SK-N-SH treated with all-trans-retinoic acid at 6 μM for 48 hours (cell line): Measurements from ENCODE around the gene PAK2.

Experiments used
- CSDC2 ChIP-seq: fragments of 250-450 bp; sonication (Bioruptor Pico); IDR thresholded peaks from 2 replicates; pipeline ENCODE4 v1.5.0; 2020; ENCODE audit warnings: mild to moderate bottlenecking, moderate library complexity
- CSRNP3 ChIP-seq: fragments of 250-450 bp; sonication (Bioruptor Pico); IDR thresholded peaks from 2 replicates; pipeline ENCODE4 v1.5.1; 2021; ENCODE audit warnings: mild to moderate bottlenecking, moderate library complexity
- ESRRG ChIP-seq: fragments of 250-450 bp; sonication (Bioruptor Pico); IDR thresholded peaks from 2 replicates; pipeline ENCODE4 v1.6.1; 2021; ENCODE audit warnings: mild to moderate bottlenecking
- PATZ1 ChIP-seq: fragments of 250-450 bp; sonication (Bioruptor Pico); IDR thresholded peaks from 2 replicates; pipeline ENCODE4 v1.8.0; 2020; ENCODE audit warnings: mild to moderate bottlenecking, moderate library complexity, borderline replicate concordance
- POU6F1 ChIP-seq: fragments of 250-450 bp; sonication (Bioruptor Pico); IDR thresholded peaks from 2 replicates; pipeline ENCODE4 v1.8.0; 2021; ENCODE audit warnings: low read depth, mild to moderate bottlenecking, moderate library complexity, borderline replicate concordance
- TOX ChIP-seq: fragments of 250-450 bp; sonication (Bioruptor Pico); IDR thresholded peaks from 2 replicates; pipeline ENCODE4 v1.8.0; 2021; ENCODE audit warnings: mild to moderate bottlenecking, moderate library complexity, borderline replicate concordance
- ZC3H10 ChIP-seq: fragments of 250-450 bp; sonication (Bioruptor Pico); IDR thresholded peaks from 2 replicates; pipeline ENCODE4 v1.5.1; 2021; ENCODE audit warnings: mild to moderate bottlenecking, moderate library complexity
- ZFP3 ChIP-seq: fragments of 250-450 bp; sonication (Bioruptor Pico); IDR thresholded peaks from 2 replicates; pipeline ENCODE4 v1.5.0; 2020; ENCODE audit warnings: mild to moderate bottlenecking, moderate library complexity

GRCh38 chr3:196694941-196695848 is 44.5 kb upstream of the PAK2 start:
- TF ChIP-seq ZC3H10 (CRISPR knock-in tag) (no peak), PATZ1 (no peak), TOX (CRISPR knock-in tag) (no peak), POU6F1 (CRISPR knock-in tag) (no peak), CSRNP3 (CRISPR knock-in tag) (no peak), CSDC2 (CRISPR knock-in tag) (no peak), ESRRG (no peak), ZFP3 (CRISPR knock-in tag) (no peak)
